ENCODE measurements around the gene P3H1. TPM values are rescaled to one million over a fixed set of nuclear protein-coding genes. Genes with fewer than 3 reads are reported as not detected.

Gene P3H1
- total and polyA plus RNA-seq, 2 experiments from 2014 or later: 51.1 to 75.1 TPM

GRCh38 chr1:42744148-42744413, 22.7 kb downstream of the P3H1 start (continued):
- TF ChIP-seq REST (IDR thresholded peaks at IDR 0.05; ENCODE audit: unreplicated experiment): no peak
- TF ChIP-seq JUNB (IDR thresholded peaks at IDR 0.05; ENCODE audit: unreplicated experiment): no peak
- TF ChIP-seq CTCF (conservative IDR thresholded peaks at IDR 0.05; ENCODE audit: low read depth in 2 of 2): no peak

GRCh38 chr1:42743317-42744147, 23.3 kb downstream of the P3H1 start:
- Histone ChIP-seq H3K4me3 (no peak overlapping the region), H2AFZ (peak overlapping the region; percentile 83; the same call in 1 of the 2 replicates), H3K9me2 (ENCODE audit: insufficient read depth) (no peaks in the 10 kb centered on the region), H3K36me3 (ENCODE audit: insufficient read depth) (no peaks in the 10 kb centered on the region), H3K4me1 (ENCODE audit: insufficient read depth) (peaks cover 22% of the 10 kb centered on the region), H3F3A (replicated peaks; ENCODE audit: low read depth) (0 out of 2 replicates have a peak, but pooled peaks cover 3% of the 10 kb centered on the region), H3K27ac (ENCODE audit: low read depth) (no peak overlapping the region), H3K79me2 (replicated peaks; ENCODE audit: insufficient read depth) (no peaks in the 10 kb centered on the region), H3K4me2 (no peak overlapping the region), H3K27me3 (ENCODE audit: insufficient read depth) (no peaks in the 10 kb centered on the region), H4K20me1 (replicated peaks; ENCODE audit: insufficient read depth) (no peaks in the 10 kb centered on the region)
- no peak for TF ChIP-seq CREB1 (CRISPR knock-in tag; IDR thresholded peaks at IDR 0.05; ENCODE audit: low read depth)
- no peak for TF ChIP-seq ETS1 (IDR thresholded peaks at IDR 0.05)
- TF ChIP-seq EZH2phosphoT487 (IDR thresholded peaks at IDR 0.05; ENCODE audit: unreplicated experiment): no peak
- no peak for TF ChIP-seq NANOG (IDR thresholded peaks at IDR 0.05; ENCODE audit: borderline replicate concordance)
- no peak for TF ChIP-seq POLR2AphosphoS5 (IDR thresholded peaks at IDR 0.05; ENCODE audit: low read depth)
- TF ChIP-seq JUNB (IDR thresholded peaks at IDR 0.05; ENCODE audit: unreplicated experiment): no peak
- no peak for TF ChIP-seq ZNF462 (CRISPR knock-in tag; IDR thresholded peaks at IDR 0.05)
- H3K4me3 Mint-ChIP-seq: no peak overlapping the region
- peaks cover 19% of the 10 kb centered on the region for H3K27me3 Mint-ChIP-seq (ENCODE audit: insufficient read depth, low read depth, poor library complexity)
- peaks cover 15% of the 10 kb centered on the region; the same call in 2 of the 3 replicates for H3K36me3 Mint-ChIP-seq (ENCODE audit: low read depth)
- no peak overlapping the region for H3K27ac Mint-ChIP-seq
- ATAC-seq: no peak
- no peaks in the 10 kb centered on the region; the same call in 1 of the 3 replicates for H3K9me3 Mint-ChIP-seq
- no peak for DNase-seq (ENCODE audit: low spot score)
- H3K4me1 Mint-ChIP-seq: peaks cover 42% of the 10 kb centered on the region
